ENCODE data around the gene WIPF3.
"Not testable (repeated sequence)": the region's sequence is repeated elsewhere in the genome, so short reads cannot be mapped to it uniquely, and the experiment has no call there.

Gene WIPF3

GRCh38 chr7:29883462-29884398 lies 77.4 kb downstream of the WIPF3 start:
- peak; percentile 86 for DNase-seq

- peak; percentile 89 for DNase-seq
Observed at GRCh38 chr7:29884399-29885272, 78.3 kb downstream of the WIPF3 start.

- DNase-seq = peak; percentile 72
Observed at GRCh38 chr7:29885626-29886025, 79.3 kb downstream of the WIPF3 start.

- no peak for DNase-seq
Observed at GRCh38 chr7:29886827-29887226, 80.5 kb downstream of the WIPF3 start.

- DNase-seq = no peak
Observed at GRCh38 chr7:29888006-29888405, 81.7 kb downstream of the WIPF3 start.

GRCh38 chr7:29889288-29889687 lies 83.0 kb downstream of the WIPF3 start:
- DNase-seq = no peak

- no peak for DNase-seq
Observed at GRCh38 chr7:29890251-29890650, 83.9 kb downstream of the WIPF3 start.

DNA sequence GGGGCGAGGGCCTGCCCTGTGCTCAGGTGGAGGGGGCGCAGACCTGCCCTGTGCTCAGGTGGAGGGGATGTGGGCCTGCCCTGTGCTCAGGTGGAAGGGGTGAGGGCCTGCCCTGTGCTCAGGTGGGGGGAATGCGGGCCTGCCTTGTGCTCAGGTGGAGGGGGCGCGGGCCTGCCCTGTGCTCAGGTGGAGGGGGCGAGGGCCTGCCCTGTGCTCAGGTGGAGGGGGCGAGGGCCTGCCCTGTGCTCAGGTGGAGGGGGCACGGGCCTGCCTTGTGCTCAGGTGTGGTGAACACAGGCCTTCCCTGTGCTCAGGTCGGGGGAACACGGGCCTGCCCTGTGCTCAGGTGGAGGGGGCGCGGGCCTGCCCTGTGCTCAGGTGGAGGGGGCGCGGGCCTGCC lies 84.5 kb downstream of the WIPF3 start:
- not testable (repeated sequence) for DNase-seq

GRCh38 chr7:29891766-29892165 lies 85.5 kb downstream of the WIPF3 start:
- no peak for DNase-seq

GRCh38 chr7:29892231-29892630 lies 85.9 kb downstream of the WIPF3 start:
- no peak for DNase-seq

DNA sequence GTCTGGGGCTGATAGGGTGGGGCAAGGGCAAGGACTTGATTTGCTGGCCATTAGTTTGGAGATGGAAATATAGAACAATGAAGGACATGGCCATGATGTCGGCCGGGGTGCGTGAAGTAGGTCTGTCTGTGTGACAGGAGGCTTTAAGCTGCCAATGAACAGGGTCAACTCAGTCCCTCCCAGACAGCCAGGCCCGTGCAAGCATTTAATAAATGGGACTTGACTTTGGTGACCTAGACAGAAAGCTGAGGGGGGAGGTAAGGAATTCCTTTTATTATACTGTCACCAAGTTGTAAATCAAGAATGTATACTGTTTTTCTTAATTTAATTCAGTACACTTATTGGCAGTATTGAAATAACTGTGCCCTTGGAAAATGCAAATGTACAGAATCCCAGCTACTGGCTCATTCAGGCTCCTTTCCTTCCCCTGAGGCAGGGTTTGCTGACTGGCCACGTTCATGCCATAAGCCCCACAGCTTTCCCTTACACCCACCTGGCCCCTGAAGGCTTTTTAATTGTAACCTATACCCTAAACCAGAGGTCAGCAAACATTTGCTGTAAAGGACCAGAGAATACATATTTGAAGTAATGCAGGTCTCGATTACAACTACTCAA lies 87.2 kb downstream of the WIPF3 start:
- peak; percentile 47 for DNase-seq

DNA sequence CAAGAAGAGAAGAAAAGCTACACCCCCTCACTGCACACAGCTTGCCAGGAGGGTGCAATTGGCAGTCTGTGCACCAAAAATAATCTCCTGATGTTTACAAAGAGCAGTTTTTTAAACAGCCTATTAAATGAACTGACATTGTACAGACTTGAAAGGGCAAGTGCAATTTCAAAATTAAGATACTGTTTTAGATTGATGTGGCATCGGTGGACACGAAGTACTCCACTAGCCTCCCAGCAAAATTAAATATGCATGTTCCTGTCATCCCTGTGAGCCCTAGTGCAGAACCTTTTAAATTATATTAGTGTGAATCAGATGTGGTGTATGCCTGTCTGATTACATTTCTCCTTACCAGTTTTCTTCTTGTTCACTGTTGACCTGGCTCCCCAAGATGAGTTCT lies 87.9 kb downstream of the WIPF3 start:
- no peak for DNase-seq

GRCh38 chr7:29895559-29895958 lies 89.3 kb downstream of the WIPF3 start:
- DNase-seq = no peak

DNA sequence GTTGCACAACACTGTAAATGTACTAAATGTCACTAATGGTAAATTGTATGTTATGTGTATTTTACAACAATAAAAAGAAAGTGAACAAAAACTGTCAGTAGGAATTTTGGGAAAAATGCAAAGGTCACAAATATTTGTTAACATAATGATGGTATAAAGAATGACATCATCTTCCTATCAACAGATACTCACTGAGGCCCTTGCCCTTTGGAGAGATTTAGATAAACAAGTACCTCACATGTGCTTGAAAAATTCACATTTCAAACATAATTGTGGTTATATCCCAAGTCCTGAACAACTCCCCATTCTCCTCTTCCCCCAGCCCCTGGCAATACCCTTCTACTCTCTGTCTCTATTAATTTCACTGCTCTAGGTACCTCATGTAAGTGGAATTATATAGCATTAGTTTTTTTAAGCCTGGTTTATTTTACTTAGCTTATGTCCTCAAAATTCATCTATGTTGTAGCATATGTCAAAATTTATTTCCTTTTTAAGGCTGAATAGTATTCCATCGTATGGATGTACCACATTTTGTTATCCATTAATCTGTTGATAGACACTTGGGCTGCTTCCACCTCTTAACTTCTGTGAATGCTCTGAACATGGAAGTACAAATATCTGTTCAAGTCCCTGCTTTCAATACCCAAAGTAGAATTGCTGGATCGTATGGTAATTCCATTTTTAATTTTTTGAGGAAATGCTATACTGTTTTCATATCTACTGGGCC lies 90.5 kb downstream of the WIPF3 start:
- no peak for DNase-seq

- no peak for DNase-seq
Observed at GRCh38 chr7:29898301-29898700, 92.0 kb downstream of the WIPF3 start.

- DNase-seq = no peak
Observed at GRCh38 chr7:29900745-29901144, 94.4 kb downstream of the WIPF3 start.

DNA sequence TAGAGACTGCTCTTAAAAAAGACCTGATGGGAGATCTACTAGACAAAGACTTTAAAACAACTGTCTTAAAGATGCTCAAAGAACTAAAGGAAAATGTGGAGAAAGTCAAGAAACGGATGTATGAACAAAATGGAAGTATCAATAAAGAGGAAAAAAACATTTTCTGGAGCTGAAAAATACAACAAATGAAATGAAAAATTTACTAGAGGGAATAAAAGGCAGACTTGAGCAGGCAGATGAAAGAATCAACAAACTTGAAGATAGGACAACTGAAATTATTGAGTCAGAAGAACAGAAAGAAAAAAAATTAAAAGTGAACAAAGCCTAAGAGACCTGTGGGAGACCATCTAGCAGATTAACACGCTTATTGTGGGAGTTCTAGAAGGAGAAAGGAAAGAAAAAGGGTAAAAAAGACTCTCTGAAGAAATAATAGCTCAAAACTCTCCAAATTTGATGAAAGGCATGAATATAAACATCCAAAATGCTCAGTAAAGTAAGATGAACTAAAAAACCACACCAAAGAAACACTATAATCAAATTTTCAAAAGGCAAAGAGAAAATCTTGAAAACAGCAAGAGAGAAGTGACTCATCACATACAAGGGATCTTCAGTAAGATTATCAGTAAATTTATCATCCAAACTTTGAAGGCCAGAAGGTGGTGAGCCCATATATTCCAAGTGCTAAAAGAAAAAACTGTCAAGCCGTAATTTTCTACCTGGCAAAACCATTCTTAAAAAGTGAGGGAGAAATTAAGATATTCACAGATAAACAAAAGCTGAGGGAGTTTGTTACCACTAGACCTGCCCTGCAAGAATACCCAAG lies 100.1 kb downstream of the WIPF3 start:
- DNase-seq = no peak

- DNase-seq = no peak
Observed at GRCh38 chr7:29914180-29914579, 107.9 kb downstream of the WIPF3 start.

DNA sequence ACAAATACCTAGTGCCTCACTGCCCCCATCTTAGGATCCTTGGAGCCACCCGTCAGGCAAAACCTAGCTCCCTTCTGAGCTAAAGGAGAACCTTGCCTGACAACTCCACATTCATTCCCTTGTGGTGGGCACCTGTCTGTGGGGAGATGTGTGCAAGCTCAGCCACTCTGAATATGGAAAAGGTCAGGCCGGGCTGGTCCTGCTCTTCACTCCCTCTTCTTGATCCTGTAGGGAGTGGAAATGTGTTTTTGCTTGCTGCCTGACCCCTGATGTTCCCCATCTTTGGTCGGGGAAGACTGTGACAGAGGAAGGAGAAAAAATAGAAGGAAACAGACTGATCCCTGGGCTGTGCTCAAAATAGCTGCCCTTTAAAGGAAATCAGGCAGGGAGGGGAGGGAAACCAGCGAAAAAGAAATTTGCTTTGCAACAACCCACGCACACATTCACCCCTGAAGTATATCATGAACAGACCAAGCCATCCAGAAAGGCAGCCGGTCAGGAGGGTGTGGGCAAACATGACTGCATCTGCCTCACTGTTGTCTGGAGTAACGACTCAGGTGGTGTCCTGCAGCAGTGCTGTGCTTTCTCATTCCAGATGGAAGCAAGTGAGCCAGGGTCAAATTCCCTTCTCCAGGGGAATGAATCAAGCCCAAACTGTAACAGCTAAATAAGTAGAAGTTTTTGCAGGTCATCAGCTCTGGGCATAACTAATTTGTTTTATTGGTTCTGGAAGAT lies 109.3 kb downstream of the WIPF3 start:
- peak; percentile 70 for DNase-seq

GRCh38 chr7:29917641-29918040 lies 111.3 kb downstream of the WIPF3 start:
- DNase-seq = no peak

- DNase-seq = no peak
Observed at GRCh38 chr7:29918850-29919249, 112.5 kb downstream of the WIPF3 start.

All from NCI-H69 (cell line).